HG03558 (cell line): Measurements from ENCODE around the gene TMEM44.

Experiments used
- ATAC-seq: cut with Tn5 transposase; IDR thresholded peaks from one replicate; pipeline ENCODE4 v1.9.1; 2021; ENCODE audit warnings: moderate number of reproducible peaks; ENCODE audit not compliant: unreplicated experiment; ENCODE audit errors: extremely low read depth

The TMEM44 gene

GRCh38 chr3:194633349-194634004 is at the start of gene TMEM44:
TMEM44 (minus strand) TSS chr3:194633419; CDS start chr3:194633215, 204 bp downstream.
- peak; percentile 76 for ATAC-seq

GRCh38 chr3:194682694-194683310 is 49.6 kb upstream of the TMEM44 start:
- no peak for ATAC-seq

- ATAC-seq, result no peak
Observed at GRCh38 chr3:194682189-194682693, 49.0 kb upstream of the TMEM44 start.

DNA sequence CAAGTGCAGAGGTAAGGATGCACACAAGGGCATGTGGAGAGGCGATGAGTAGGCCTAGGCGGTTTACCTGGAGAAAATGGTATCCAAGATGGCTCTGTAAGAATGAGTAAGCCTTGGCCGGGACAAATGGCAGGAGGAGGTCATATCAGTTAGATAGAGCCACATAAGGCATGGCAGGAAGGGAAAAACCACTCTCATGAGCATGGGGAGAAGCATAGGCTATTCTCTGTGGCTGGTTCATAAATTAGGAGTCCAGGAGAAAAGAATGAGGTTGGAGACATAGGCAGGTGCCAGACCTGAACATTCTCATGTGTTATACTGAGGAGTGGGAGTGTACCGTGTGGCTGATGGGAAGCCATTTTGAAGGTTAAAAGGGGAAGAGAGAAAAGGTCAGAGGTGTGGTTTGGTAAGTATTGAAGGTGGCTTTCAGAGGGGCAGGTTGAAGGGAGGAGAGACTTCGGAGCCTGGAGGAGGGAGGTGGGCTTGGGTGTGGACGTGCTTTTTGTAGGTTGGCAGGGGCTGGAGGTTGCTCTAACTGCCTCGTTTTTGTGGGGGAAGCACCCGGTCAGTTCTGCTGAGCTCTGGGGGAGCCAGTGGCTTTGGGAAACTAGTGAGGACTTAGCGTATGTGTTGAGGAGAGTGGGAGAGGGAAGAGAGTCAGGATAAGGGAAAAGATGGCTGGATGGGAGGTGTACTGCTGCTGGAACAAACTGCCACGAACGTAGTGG is 47.8 kb upstream of the TMEM44 start:
- ATAC-seq, result no peak

DNA sequence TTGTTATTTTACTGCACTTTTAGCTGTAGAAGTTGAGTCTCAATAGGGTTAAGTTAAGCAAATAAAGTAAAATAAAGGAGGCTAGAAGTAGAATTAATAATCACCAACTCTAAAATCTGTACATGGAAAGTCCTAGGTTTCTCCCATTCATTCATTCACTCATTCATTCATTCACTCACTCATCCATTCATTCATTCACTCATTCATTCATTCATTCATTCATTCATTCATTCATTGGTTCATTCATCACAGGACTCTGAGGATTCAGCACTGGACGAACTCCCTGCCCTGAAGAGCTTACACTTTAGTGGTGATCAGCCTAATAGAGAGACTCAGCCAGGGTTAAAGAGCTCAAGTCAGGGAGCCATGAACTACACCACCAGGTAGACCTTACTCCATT is 43.3 kb upstream of the TMEM44 start:
- ATAC-seq, result no peak

DNA sequence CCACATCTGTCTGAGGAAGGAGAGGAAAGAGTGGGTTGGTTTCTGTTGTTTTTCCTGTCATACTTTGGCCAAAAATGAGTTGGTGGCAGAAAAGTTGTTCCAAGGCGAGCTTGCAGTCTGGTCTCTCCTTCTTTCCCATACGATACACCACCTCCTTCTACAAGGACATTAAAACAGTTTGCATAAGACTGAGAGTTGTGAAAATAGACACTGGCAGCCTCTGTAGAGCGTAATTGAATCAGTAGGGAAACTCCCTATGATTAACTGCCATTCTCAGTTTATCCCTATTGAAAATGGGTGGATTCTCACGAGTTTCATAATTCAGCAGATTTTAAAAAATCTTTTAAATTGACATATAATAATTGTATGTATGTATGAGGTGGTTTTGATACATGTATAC is 42.5 kb upstream of the TMEM44 start:
- no peak for ATAC-seq

GRCh38 chr3:194675081-194675640 is 41.9 kb upstream of the TMEM44 start:
- ATAC-seq, result no peak

DNA sequence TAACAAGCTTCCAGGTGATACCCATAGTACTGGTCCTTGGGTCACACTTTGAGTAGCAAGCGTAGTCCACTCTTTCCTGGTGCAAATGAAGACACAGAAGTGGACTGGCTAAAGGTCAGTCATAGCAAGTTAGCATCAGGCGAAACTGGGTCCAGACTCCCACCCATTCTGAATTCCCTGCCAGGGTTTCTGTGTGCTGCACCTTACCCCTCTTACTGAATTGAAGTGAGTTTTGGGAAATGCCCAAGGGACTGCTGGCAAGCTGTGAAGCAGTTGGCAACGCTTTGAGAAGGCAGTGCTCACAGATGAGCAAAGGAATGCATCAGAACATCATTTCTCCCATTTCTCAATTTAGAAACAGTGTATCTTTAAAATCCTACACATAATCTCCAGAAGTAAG is 40.5 kb upstream of the TMEM44 start:
- no peak for ATAC-seq

- no peak for ATAC-seq
Observed at GRCh38 chr3:194672876-194673275, 39.7 kb upstream of the TMEM44 start.

GRCh38 chr3:194671900-194672808 is 38.9 kb upstream of the TMEM44 start, which contains the start of gene LSG1:
LSG1 (minus strand) TSS chr3:194672191; CDS start chr3:194672162, 29 bp downstream.
- ATAC-seq, result peak; percentile 66

DNA sequence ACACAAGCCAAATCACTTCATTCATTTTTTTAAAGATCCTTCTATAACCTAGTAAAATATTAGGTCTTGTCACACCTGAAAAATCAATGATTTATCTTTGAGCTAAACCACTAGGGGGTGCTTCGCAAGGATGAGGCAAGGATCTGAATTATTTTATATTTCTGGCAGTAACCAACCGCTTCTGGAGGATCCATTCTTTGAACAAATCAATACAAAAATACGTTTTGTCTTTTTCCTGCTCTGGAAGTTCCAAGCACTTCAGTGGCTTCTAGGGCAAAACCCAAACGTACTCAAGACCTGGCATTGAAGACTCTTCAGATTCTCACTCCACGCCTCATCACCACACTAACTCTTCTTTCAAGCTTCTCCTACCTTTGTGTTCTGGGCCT is 38.3 kb upstream of the TMEM44 start:
- no peak for ATAC-seq

- no peak for ATAC-seq
Observed at GRCh38 chr3:194667363-194667762, 34.1 kb upstream of the TMEM44 start.

DNA sequence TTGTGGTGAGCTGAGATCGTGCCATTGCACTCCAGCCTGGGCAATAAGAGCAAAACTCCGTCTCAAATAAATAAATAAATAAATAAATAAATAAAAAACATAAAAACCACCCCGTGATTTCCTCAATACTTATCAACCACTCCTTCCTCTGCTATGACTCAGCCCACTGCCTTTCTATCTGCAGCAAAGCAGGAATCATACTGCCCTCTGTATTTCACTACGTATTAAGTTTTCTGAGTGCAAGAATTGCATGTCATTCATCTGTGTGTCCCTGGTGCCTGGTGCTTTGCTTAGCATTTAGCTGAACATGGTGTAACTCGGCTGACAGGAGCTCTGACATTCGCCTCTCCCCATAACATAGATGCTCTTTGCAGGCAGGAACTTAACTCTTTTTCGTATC is 31.6 kb upstream of the TMEM44 start:
- no peak for ATAC-seq

DNA sequence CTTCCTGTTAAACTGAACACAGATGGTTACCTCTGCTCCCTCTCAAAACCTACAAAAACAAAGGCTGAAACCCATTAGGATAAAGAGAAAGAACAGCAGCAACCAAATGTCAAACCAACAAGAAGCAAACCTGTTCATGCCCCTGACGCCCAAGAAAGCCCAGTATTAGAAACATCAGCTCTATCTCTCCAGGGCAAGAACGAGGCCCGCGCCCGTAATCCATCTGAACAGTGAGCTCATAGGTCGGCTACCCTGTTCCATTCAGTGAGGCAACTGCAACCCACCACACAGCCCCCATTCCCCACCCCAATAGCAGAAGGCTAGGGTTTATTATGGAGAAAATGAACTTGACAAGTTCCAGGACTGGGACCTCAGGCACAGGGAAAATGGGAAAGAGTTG is 28.7 kb upstream of the TMEM44 start:
- ATAC-seq, result no peak

DNA sequence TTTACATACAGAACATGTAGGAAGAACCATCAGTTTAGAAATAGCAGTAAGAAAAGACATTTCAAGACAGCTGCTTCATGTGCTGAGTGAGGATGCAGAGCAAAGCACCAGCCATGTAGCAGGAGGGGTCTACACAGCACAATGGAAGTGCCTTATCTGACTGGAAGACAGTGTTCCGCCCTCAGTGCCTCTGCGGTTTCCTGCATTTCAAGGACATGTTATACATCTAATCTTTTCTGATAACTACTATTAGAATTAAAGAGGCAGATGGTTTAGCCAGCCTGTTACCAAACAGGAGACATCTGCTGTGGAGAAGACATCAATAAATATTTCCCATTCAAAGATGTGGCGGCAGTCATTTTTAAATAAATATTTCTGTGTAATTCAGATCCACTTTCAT is 28.2 kb upstream of the TMEM44 start:
- ATAC-seq, result no peak

- no peak for ATAC-seq
Observed at GRCh38 chr3:194659778-194660177, 26.6 kb upstream of the TMEM44 start.

GRCh38 chr3:194658477-194659242 is 25.4 kb upstream of the TMEM44 start:
- no peak for ATAC-seq

- ATAC-seq, result no peak
Observed at GRCh38 chr3:194657439-194657838, 24.2 kb upstream of the TMEM44 start.

DNA sequence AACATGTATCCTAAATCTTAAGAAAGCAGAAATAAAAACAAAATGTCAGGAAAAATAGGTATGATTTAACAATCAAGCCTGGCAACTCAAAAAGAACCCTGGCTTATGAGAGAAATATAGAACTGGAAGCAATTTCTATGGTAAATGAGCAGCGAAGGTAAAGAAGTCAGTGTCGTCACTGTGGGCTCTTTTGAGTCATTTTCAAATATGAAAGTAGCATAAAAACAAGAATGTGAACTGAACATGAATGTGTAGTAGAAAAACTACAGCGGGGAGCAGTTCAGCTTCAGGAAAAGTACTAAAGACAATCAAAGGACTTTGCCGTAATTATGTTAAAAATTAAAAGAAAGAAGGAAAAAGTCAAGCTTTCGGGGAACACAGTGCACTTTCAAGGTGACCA is 21.2 kb upstream of the TMEM44 start:
- peak; percentile 72 for ATAC-seq
